Parathyroid adenoma (tissue), 2 donors: Measurements from ENCODE around the gene CLCN2.

Source experiments
- H2AFZ ChIP-seq: fragments of 300-600 bp; sonication (generic); one replicate; pipeline ENCODE4 v1.7.0; 2017; ENCODE audit warnings: antibody characterized with exemption, mild to moderate bottlenecking
- H3K27ac ChIP-seq: fragments of 300-600 bp; sonication (generic); one replicate; pipeline ENCODE4 v1.7.0; 2017
- H3K27me3 ChIP-seq: fragments of 300-600 bp; sonication (generic); one replicate; pipeline ENCODE4 v1.7.0; 2017; ENCODE audit warnings: low read length; ENCODE audit not compliant: control insufficient read depth, insufficient read depth
- H3K36me3 ChIP-seq: fragments of 300-600 bp; sonication (generic); one replicate; pipeline ENCODE4 v1.7.0; 2017; ENCODE audit warnings: low read length; ENCODE audit not compliant: control insufficient read depth, insufficient read depth
- H3K4me1 ChIP-seq: fragments of 300-600 bp; sonication (generic); one replicate; pipeline ENCODE4 v1.7.0; 2017; ENCODE audit warnings: control low read depth
- H3K4me2 ChIP-seq: fragments of 300-600 bp; sonication (generic); one replicate; pipeline ENCODE4 v1.7.0; 2017; ENCODE audit warnings: low read length
- H3K4me3 ChIP-seq: fragments of 300-600 bp; sonication (generic); one replicate; pipeline ENCODE4 v1.7.0; 2017; ENCODE audit warnings: low read depth, low read length
- H3K79me2 ChIP-seq: fragments of 300-600 bp; sonication (generic); one replicate; pipeline ENCODE4 v1.7.0; 2017; ENCODE audit warnings: control low read depth
- H3K9ac ChIP-seq: fragments of 300-600 bp; sonication (generic); one replicate; pipeline ENCODE4 v1.7.0; 2017; ENCODE audit warnings: mild to moderate bottlenecking
- H3K9me3 ChIP-seq: fragments of 300-600 bp; sonication (generic); one replicate; pipeline ENCODE4 v1.7.0; 2017; ENCODE audit warnings: low read length; ENCODE audit not compliant: control insufficient read depth
- TF ChIP-seq, protein P1 (sequence below): fragments of 300-600 bp; sonication (generic); IDR thresholded peaks from one replicate; pipeline ENCODE4 v1.7.0; 2017; ENCODE audit warnings: antibody characterized with exemption, mild to moderate bottlenecking
- donor health status: primary hyperparathyroidism.

The CLCN2 gene

DNA sequence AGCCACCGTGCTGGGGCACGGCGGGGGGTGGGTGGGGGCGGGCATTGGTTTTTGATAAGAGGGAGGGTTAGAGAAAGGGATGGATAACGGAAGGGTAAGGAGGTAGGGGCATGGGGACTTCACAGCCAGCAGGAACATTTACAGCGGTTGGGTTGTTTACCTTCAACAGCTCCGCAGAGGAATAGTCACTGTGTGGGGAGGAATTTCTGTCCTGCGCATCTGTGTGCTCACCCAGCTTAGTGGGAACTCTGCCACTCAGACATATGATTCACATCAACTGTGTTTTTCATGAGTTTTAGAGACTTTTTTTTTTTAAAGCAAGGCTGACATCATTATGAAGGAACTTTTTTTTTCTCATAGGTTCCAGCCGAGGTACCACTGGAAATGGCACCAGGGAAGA is 38.0 kb upstream of the CLCN2 start:
- H3K27me3 ChIP-seq = no peaks in the 10 kb centered on the region
- no peaks in the 10 kb centered on the region for H3K79me2 ChIP-seq
- H3K4me1 ChIP-seq = no peaks in the 10 kb centered on the region
- no peak overlapping the region for H2AFZ ChIP-seq
- no peak overlapping the region for H3K4me3 ChIP-seq
- H3K36me3 ChIP-seq = no peaks in the 10 kb centered on the region
- TF ChIP-seq, protein P1, sequence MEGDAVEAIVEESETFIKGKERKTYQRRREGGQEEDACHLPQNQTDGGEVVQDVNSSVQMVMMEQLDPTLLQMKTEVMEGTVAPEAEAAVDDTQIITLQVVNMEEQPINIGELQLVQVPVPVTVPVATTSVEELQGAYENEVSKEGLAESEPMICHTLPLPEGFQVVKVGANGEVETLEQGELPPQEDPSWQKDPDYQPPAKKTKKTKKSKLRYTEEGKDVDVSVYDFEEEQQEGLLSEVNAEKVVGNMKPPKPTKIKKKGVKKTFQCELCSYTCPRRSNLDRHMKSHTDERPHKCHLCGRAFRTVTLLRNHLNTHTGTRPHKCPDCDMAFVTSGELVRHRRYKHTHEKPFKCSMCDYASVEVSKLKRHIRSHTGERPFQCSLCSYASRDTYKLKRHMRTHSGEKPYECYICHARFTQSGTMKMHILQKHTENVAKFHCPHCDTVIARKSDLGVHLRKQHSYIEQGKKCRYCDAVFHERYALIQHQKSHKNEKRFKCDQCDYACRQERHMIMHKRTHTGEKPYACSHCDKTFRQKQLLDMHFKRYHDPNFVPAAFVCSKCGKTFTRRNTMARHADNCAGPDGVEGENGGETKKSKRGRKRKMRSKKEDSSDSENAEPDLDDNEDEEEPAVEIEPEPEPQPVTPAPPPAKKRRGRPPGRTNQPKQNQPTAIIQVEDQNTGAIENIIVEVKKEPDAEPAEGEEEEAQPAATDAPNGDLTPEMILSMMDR = no peak
- no peak overlapping the region for H3K27ac ChIP-seq
- H3K9me3 ChIP-seq = no peaks in the 10 kb centered on the region
- no peak overlapping the region for H3K9ac ChIP-seq
- no peak overlapping the region for H3K4me2 ChIP-seq

DNA sequence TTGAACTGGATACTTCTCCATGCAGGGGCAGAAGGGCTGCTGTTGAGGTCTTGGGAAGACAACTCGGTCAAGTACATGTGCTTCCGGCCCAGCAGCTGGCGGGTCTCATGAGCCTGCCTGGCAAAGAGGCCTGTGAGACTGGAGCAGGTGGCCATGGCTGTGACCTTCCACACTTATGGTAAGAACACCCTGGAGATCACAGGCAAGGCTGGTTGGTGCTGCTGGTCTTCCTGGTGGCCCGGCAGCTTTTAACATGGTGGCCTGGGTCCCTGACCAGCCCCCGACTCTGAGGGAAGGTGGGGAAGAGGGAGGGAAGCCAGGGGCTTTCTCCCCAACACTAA is 33.9 kb upstream of the CLCN2 start:
- Histone ChIP-seq H2AFZ (no peak overlapping the region), H3K27me3 (no peaks in the 10 kb centered on the region), H3K79me2 (no peaks in the 10 kb centered on the region), H3K4me1 (no peaks in the 10 kb centered on the region), H3K36me3 (no peaks in the 10 kb centered on the region), H3K27ac (no peak overlapping the region), H3K4me3 (no peak overlapping the region), H3K4me2 (no peak overlapping the region), H3K9ac (no peak overlapping the region), H3K9me3 (no peaks in the 10 kb centered on the region)
- TF ChIP-seq, protein P1 = no peak

DNA sequence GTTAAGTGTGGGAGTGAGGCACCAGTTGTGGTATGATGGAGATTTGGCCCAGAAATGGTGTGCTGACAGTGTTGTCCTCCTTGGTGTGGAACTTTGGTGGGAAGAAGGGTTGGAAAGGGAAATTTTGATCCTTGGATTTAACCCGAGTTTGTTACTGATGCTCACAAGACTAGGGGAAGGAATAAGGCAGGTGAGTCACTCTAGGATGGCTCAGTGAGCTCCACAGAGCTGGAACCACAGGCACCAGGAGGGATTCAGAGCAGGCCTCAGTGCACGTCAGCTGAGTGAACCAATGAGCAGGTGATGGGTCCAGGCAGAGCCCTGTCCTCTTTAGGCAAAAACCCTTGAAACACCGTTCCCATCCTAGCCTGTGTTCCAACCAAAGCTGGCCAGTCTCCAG is 29.9 kb upstream of the CLCN2 start:
- TF ChIP-seq, protein P1 = no peak
- H2AFZ ChIP-seq = no peak overlapping the region
- H3K9ac ChIP-seq = no peak overlapping the region
- H3K4me3 ChIP-seq = no peak overlapping the region
- H3K9me3 ChIP-seq = no peaks in the 10 kb centered on the region
- no peak overlapping the region for H3K27ac ChIP-seq
- H3K4me1 ChIP-seq = no peaks in the 10 kb centered on the region
- H3K79me2 ChIP-seq = no peaks in the 10 kb centered on the region
- H3K27me3 ChIP-seq = no peaks in the 10 kb centered on the region
- no peak overlapping the region for H3K4me2 ChIP-seq
- H3K36me3 ChIP-seq = no peaks in the 10 kb centered on the region

DNA sequence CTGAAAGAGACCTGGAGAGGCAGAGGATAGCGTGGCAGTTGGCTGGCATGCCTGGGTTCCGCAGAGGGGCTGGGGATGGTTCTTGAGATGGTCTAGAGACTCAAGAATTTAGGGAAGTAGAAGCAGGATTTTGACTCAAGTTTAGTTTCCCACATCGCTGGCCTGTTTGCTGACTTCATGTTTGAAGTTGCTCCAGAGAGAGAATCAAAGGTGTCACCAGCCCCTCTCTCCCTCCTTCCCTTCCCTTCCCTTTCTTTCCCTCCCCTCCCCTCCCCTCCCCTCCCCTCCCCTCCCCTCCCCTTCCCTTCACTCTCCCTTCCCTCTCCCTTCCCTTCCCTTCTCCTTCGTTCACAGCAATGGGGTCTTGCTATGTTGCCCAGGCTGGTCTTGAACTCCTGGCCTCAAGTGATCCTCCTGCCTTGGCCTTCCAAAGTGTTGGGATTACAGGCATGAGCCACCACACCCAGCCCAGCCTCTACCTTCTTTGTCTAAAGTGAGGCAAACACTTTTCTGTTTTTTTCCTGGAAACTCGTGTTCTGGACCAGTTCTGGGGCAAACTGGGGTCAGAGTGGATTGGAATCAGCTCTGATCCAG is 28.6 kb upstream of the CLCN2 start:
- TF ChIP-seq, protein P1 = no peak
- H3K27ac ChIP-seq = no peak overlapping the region
- H3K79me2 ChIP-seq = no peaks in the 10 kb centered on the region
- H3K27me3 ChIP-seq = no peaks in the 10 kb centered on the region
- no peaks in the 10 kb centered on the region for H3K4me1 ChIP-seq
- no peak overlapping the region for H2AFZ ChIP-seq
- no peak overlapping the region for H3K9ac ChIP-seq
- H3K9me3 ChIP-seq = no peaks in the 10 kb centered on the region
- no peaks in the 10 kb centered on the region for H3K36me3 ChIP-seq
- no peak overlapping the region for H3K4me3 ChIP-seq
- H3K4me2 ChIP-seq = no peak overlapping the region

DNA sequence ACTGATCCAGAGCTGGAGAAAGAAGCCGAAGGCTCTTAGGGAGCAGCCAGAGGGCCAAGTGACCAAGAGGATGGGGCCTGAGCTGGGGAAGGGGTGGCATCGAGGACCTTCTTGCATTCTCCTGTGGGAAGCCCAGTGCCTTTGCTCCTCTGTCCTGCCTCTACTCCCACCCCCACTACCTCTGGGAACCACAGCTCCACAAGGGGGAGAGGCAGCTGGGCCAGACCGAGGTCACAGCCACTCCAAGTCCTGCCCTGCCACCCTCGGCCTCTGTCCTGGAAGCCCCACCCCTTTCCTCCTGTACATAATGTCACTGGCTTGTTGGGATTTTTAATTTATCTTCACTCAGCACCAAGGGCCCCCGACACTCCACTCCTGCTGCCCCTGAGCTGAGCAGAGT is 28.0 kb upstream of the CLCN2 start:
- Histone ChIP-seq H3K4me1 (no peaks in the 10 kb centered on the region), H3K36me3 (no peaks in the 10 kb centered on the region), H3K27me3 (no peaks in the 10 kb centered on the region), H3K4me2 (no peak overlapping the region), H3K4me3 (no peak overlapping the region), H3K9me3 (no peaks in the 10 kb centered on the region), H3K9ac (no peak overlapping the region), H3K27ac (no peak overlapping the region), H2AFZ (no peak overlapping the region), H3K79me2 (no peaks in the 10 kb centered on the region)
- TF ChIP-seq, protein P1 = no peak
